ENCODE results near the gene SNN. TPM values are rescaled to one million over a fixed set of nuclear protein-coding genes. Genes with fewer than 3 reads are reported as not detected.

SNN gene
- total RNA-seq, 1 donor from 2014 or later: 32.1 TPM

DNA sequence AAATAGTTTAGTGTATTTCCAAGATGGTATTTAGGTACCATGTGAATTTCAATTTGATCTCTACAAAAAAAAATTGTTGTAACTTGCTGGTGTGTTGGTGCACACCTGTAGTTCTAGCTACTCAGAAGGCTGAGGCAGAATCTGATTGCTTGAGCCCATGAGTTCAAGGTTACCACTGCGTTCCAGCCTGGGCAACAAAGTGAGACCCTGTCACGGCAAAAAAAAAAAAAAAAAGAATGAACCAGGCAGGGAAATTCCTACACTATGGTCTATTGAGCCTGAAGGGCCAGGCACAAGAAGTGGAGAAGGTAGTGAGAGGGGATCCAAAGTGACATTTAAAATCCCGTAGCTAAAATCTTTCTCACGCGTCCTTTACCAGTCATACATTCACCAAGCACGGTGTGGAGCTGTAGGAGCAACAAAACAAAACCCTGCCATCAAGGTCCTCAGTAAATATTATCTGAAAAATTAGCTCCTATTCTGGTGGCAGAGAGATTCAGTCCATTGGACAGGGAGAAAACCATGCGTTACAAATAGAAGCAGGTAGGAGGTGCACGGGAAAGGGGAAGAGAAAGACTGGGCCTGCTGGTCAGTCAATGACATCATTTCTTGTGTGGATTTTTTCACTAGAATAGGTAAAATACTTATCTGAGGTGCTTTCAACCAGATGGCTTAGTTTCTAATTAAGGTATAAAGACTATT, 47.1 kb downstream of the SNN start:
- Mint-ChIP-seq H3K36me3 (ENCODE audit: low read depth) (peaks cover 61% of the 10 kb centered on the region), H3K27me3 (no peaks in the 10 kb centered on the region), H3K4me1 (peaks cover 36% of the 10 kb centered on the region), H3K4me3 (no peak overlapping the region), H3K9me3 (no peaks in the 10 kb centered on the region), H3K27ac (peak overlapping the region; percentile 50)
- ATAC-seq (ENCODE audit: low read depth): peak; percentile 29
- intact Hi-C loops (cut with micrococcal nuclease): loop anchor here (2.0 kb wide), 2 partner anchors 65 to 761 kb away; no protein-coding TSS in a partner anchor
- TF ChIP-seq, protein P1, sequence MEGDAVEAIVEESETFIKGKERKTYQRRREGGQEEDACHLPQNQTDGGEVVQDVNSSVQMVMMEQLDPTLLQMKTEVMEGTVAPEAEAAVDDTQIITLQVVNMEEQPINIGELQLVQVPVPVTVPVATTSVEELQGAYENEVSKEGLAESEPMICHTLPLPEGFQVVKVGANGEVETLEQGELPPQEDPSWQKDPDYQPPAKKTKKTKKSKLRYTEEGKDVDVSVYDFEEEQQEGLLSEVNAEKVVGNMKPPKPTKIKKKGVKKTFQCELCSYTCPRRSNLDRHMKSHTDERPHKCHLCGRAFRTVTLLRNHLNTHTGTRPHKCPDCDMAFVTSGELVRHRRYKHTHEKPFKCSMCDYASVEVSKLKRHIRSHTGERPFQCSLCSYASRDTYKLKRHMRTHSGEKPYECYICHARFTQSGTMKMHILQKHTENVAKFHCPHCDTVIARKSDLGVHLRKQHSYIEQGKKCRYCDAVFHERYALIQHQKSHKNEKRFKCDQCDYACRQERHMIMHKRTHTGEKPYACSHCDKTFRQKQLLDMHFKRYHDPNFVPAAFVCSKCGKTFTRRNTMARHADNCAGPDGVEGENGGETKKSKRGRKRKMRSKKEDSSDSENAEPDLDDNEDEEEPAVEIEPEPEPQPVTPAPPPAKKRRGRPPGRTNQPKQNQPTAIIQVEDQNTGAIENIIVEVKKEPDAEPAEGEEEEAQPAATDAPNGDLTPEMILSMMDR (IDR thresholded peaks at IDR 0.05): no peak
- no peak for DNase-seq
- ChIA-PET POLR2A (interaction anchor here (0.7 to 1.4 kb wide), 7 partner anchors 33 to 765 kb away, joined by 3 to 8 read pairs (median 6); partner anchors contain the start of genes SNN and ZC3H7A), CTCF (interaction anchor here (0.5 to 5.2 kb wide), 24 partner anchors 17 to 767 kb away, joined by 3 to 49 read pairs (median 4); partner anchors contain the start of gene ZC3H7A)

DNA sequence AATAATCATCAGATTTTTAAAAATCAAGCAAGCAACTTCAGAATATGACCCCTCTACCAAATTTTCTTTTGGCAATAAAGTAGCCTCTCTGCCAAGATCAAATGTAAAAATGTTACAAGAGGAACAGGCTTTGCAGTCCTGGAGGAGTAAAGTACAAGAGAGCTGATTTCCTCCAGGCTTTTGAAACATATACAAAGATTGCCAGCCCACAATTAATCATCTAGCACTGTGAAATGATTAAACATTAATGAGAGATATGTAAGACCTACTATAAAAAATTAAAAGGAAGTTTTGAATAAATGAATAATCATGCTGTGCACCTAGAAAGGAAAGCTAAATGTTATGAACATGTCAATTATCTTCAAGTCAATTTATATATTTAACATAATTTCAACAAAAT, 48.1 kb downstream of the SNN start:
- POLR2A ChIA-PET: interaction anchor here (0.5 to 0.6 kb wide), 2 partner anchors 69 to 730 kb away, joined by 4 to 7 read pairs; no protein-coding TSS in a partner anchor
- CTCF ChIA-PET: interaction anchor here (1.3 to 5.2 kb wide), 4 partner anchors 9 to 752 kb away, joined by 4 to 49 read pairs (median 30); no protein-coding TSS in a partner anchor
- Mint-ChIP-seq H3K36me3 (ENCODE audit: low read depth) (peaks cover 61% of the 10 kb centered on the region), H3K4me3 (no peak overlapping the region), H3K27me3 (no peaks in the 10 kb centered on the region), H3K9me3 (no peaks in the 10 kb centered on the region), H3K4me1 (peaks cover 31% of the 10 kb centered on the region), H3K27ac (no peak overlapping the region)
- TF ChIP-seq, protein P1 (IDR thresholded peaks at IDR 0.05): no peak
- ATAC-seq (ENCODE audit: low read depth) (no peak), DNase-seq (no peak)
- intact Hi-C loops (cut with micrococcal nuclease): no loop called here

DNA sequence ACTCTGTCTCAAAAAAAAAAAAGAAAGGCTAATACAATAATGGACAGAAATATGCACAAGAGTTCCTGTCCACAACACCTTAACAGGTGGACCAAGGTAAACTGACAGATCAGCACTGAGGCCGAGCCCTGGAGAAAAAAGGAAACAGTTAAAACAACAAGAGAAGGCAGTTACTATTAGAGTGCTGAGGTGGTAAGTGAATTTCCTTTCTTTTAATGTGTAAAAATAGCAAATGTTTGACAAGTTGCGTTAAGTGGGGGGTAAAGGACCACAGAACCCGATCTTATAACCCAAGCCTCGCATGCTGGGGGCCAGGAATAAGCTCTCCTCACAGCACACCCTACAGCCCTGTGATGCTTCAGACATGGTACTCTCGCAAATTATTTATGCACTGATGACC, 49.6 kb downstream of the SNN start:
- H3K27ac Mint-ChIP-seq: no peak overlapping the region
- no peaks in the 10 kb centered on the region for H3K27me3 Mint-ChIP-seq
- POLR2A ChIA-PET: interaction anchor here (0.6 to 0.7 kb wide), 2 partner anchors 16 to 64 kb away, joined by 3 to 9 read pairs; no protein-coding TSS in a partner anchor
- CTCF ChIA-PET: interaction anchor here (0.7 to 5.2 kb wide), 5 partner anchors 25 to 321 kb away, joined by 3 to 35 read pairs (median 4); partner anchors contain the start of gene TXNDC11
- no peaks in the 10 kb centered on the region for H3K9me3 Mint-ChIP-seq
- peaks cover 66% of the 10 kb centered on the region for H3K36me3 Mint-ChIP-seq (ENCODE audit: low read depth)
- TF ChIP-seq, protein P1 (IDR thresholded peaks at IDR 0.05): no peak
- intact Hi-C loops (cut with micrococcal nuclease): no loop called here
- H3K4me1 Mint-ChIP-seq: peaks cover 35% of the 10 kb centered on the region
- no peak overlapping the region for H3K4me3 Mint-ChIP-seq
- DNase-seq: no peak
- no peak for ATAC-seq (ENCODE audit: low read depth)

DNA sequence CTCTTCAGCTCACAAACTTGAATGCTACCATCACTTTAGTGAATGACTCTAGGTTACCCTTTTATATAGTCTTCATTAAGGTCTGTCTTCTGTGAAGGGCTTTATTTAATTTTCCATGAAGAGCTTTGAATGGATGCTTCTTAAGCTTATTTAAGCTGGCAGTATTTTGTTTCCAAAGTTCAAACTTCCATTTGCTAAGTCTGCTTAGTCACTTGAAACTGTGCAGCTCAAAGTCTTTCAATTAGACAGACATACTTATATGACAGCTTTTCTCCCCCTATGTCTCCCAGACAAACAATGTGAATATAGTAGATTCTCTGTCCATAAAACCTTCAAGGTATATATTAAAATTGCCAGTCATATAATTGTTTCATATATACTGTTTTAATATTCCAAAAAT, 50.9 kb downstream of the SNN start:
- ATAC-seq (ENCODE audit: low read depth): no peak
- H3K27ac Mint-ChIP-seq: no peak overlapping the region
- H3K4me1 Mint-ChIP-seq: peaks cover 37% of the 10 kb centered on the region
- intact Hi-C loops (cut with micrococcal nuclease): no loop called here
- ChIA-PET POLR2A (interaction anchor here (0.6 kb wide), 1 partner anchor 19 kb away, joined by 6 read pairs; no protein-coding TSS in a partner anchor), CTCF (interaction anchor here (0.5 to 1.8 kb wide), 2 partner anchors 155 to 187 kb away, joined by 3 to 10 read pairs; no protein-coding TSS in a partner anchor)
- DNase-seq: no peak
- H3K9me3 Mint-ChIP-seq: no peaks in the 10 kb centered on the region
- TF ChIP-seq, protein P1 (IDR thresholded peaks at IDR 0.05): no peak
- peaks cover 67% of the 10 kb centered on the region for H3K36me3 Mint-ChIP-seq (ENCODE audit: low read depth)
- no peak overlapping the region for H3K4me3 Mint-ChIP-seq
- no peaks in the 10 kb centered on the region for H3K27me3 Mint-ChIP-seq

DNA sequence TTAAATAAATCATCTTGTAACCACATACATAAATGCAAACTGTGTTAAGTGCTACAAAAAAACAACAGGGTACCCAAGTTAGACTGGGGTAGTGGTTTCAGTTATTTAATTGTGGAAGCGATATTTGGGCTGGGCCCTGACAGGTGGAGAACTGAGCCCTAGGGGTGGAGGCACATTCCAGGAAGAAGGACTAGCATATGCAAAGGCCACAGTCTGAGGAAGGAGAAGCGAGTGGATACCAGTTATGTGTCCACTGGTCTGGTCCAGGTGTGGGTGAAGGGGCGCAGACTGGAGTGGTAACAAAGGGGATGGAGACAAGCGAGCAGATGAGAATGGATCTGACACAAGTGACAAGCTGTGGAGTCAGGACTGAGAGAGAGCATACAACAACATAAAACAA, 51.5 kb downstream of the SNN start:
- Mint-ChIP-seq H3K27ac (peak overlapping the region; percentile 4), H3K27me3 (no peaks in the 10 kb centered on the region), H3K36me3 (ENCODE audit: low read depth) (peaks cover 68% of the 10 kb centered on the region), H3K4me3 (no peak overlapping the region), H3K9me3 (no peaks in the 10 kb centered on the region), H3K4me1 (peaks cover 33% of the 10 kb centered on the region)
- TF ChIP-seq, protein P1 (IDR thresholded peaks at IDR 0.05): no peak
- ATAC-seq (ENCODE audit: low read depth): no peak
- DNase-seq: no peak
- ChIA-PET POLR2A (no interaction called here), CTCF (interaction anchor here (0.5 to 1.1 kb wide), 2 partner anchors 78 to 156 kb away, joined by 3 read pairs; partner anchors contain the start of gene ZC3H7A)
- intact Hi-C loops (cut with micrococcal nuclease): no loop called here
